Measurements from ENCODE around the gene NANP.

The NANP gene

DNA sequence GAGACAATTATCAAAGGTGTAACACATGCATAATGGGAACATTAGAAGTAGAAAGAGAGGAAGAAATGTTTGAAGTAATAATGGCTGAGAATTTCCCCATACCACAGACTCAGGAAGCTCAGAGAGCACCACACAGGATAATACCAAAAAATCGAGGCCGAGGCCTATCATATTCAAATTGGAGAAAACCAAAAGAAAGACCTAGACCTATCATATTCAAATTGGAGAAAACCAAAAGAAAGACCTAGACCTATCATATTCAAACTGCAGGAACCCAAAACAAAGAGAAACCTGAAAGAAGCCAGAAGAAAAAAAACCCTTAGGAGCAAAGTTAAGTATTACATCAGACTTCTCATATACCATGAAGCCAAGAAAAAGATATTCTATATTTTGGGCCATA is 56.5 kb downstream of the NANP start:
- DNase-seq: no peak

DNA sequence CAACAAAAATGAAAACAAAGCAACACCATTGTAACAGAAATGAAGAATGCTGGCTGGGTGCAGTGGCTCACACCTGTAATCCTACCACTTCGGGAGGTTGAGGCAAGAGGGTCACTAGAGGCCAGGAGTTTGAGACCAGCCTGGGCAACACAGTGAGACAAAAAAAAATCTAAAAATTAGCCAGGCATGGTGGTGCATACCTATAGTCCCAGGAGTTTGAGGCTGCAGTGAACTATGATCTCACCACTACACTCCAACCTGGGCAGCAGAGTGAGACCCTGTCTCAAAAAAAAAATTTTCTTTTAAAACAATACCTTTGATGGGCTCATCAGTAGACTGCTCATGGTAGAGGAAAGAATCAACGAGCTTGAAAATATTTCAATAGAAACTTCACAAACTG is 57.0 kb downstream of the NANP start:
- DNase-seq: no peak

DNA sequence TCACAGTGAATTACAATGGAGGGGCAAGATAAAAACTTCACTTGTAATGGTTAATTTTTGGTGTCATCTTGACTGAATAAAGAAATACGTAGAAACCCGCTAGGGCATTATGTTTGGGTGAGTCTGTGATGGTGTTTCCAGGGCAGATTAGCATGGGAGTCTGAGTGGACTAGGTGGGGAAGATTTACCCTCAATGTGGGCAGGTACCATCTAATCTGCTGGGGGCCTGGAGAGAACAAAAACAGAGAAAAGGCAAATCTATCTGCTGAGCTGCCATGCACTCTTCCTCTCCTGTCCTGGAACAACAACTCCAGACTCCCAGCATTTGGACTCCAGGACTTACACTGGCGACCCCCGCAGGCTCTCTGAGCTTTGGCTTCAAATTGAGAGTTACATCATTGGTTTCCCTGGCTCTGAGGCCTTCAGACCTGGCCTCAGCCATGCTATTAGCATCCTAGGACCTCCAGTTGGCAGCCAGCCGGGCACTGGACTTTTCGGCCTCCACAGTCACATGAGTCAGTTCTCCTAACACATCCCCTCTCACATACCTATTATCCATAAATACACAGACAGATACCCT is 58.1 kb downstream of the NANP start:
- DNase-seq: no peak

DNA sequence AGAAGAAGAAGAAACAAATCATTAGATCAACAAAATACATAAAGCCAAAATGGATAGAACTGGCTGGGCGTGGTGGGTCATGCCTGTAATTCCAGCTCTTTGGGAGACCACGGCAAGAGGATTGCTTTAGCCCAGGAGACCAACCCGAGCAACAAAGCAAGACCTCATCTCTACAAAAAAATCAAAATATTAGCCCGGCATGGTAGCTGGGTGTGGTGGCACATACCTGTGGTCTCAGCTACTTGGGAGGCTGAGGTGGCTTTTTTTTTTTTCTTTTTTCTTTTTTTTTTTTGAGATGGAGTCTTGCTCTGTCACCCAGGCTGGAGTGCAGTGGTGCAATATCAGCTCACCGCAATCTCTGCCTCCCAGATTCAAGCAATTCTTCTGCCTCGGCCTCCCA is 59.9 kb downstream of the NANP start:
- no peak for DNase-seq

DNA sequence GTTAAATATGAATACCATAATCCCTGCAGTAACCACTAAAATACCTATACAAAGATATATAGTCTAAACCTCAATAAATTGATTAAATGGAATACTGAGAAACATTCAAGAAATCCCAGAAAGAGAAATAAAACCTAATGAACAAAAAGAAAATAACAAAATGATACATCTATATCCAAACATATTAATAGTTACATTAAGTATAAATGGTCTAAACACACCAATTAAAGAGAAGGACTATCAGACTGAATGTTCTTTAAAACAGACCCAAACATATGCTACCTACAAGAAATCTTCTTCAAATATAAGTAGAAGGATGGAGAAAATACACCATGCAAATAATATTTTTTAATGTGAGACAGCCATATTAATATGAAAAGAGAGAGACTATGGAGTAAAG is 60.5 kb downstream of the NANP start:
- no peak for DNase-seq

Data from CD4-positive, alpha-beta T cell treated with Interferon alpha-2 for 1 hour (primary cell).